ENCODE results near the gene NCSTN. TPM values are rescaled to one million over a fixed set of nuclear protein-coding genes. Genes with fewer than 3 reads are reported as not detected.
"Not testable (repeated sequence)": the region's sequence is repeated elsewhere in the genome, so short reads cannot be mapped to it uniquely, and the experiment has no call there.

NCSTN gene
- total RNA-seq, 2 donors from 2014 or later: 81.2 to 117 TPM

- no peak for DNase-seq (ENCODE audit: low spot score)
- no peak overlapping the region for H3K4me3 ChIP-seq
Observed at GRCh38 chr1:160375788-160376524, 32.8 kb downstream of the NCSTN start.

DNA sequence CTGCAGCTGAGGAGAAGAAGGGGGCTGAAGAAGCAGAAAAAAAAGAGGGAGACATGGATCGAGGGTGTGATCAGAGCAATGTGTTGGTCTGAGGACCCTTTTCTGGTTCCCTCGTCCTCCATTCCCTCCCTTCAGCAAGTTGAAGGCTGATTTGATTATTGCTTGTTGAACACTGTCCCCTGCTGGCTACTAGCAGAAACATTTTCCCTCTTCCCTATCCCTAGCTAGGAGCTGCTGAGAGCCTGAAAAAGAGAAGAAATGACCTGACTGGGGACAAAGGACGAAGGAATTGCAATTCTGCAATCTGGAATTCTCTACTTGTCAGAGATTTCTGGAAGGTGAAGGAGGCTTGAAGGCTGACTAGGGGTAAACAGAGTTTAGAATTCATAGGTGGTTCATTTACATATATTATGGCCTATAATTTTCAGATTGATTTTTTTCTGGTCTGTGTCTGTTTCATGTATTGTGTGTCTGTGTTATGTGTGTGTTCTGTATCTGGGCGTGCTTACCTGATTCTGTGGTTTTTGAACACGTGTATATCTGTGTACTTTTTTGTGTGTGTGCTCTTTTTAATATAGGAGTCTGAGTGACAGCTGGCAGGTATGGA, 33.4 kb downstream of the NCSTN start:
- Histone ChIP-seq H3K36me3 (no peaks in the 10 kb centered on the region), H3K27me3 (replicated peaks; ENCODE audit: insufficient read depth) (no peaks in the 10 kb centered on the region), H3K4me3 (no peak overlapping the region), H3K27ac (no peak overlapping the region), H3K9me3 (no peaks in the 10 kb centered on the region), H3K4me1 (replicated peaks) (peaks cover 4% of the 10 kb centered on the region)
- DNase-seq (ENCODE audit: low spot score): no peak
- intact Hi-C loops (cut with DNase I): loop anchor here (5.0 to 10.0 kb wide), 2 partner anchors 172 to 274 kb away; partner anchors contain the start of gene PEA15
- TF ChIP-seq POLR2AphosphoS5 (IDR thresholded peaks at IDR 0.05) (no peak), POLR2A (IDR thresholded peaks at IDR 0.05) (no peak)
- TF ChIP-seq, protein P1, sequence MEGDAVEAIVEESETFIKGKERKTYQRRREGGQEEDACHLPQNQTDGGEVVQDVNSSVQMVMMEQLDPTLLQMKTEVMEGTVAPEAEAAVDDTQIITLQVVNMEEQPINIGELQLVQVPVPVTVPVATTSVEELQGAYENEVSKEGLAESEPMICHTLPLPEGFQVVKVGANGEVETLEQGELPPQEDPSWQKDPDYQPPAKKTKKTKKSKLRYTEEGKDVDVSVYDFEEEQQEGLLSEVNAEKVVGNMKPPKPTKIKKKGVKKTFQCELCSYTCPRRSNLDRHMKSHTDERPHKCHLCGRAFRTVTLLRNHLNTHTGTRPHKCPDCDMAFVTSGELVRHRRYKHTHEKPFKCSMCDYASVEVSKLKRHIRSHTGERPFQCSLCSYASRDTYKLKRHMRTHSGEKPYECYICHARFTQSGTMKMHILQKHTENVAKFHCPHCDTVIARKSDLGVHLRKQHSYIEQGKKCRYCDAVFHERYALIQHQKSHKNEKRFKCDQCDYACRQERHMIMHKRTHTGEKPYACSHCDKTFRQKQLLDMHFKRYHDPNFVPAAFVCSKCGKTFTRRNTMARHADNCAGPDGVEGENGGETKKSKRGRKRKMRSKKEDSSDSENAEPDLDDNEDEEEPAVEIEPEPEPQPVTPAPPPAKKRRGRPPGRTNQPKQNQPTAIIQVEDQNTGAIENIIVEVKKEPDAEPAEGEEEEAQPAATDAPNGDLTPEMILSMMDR (IDR thresholded peaks at IDR 0.05): peak in 3 of 4 experiments; percentile 56 to 83 (median 81)
- 28% methylated on average over 5 of the region's 5 CpGs for WGBS

More at GRCh38 chr1:160375788-160376524, 32.8 kb downstream of the NCSTN start:
- Histone ChIP-seq H3K4me1 (replicated peaks) (peaks cover 4% of the 10 kb centered on the region), H3K27me3 (replicated peaks; ENCODE audit: insufficient read depth) (no peaks in the 10 kb centered on the region), H3K27ac (no peak overlapping the region), H3K36me3 (no peaks in the 10 kb centered on the region), H3K9me3 (no peaks in the 10 kb centered on the region)
- no peak for TF ChIP-seq POLR2AphosphoS5 (IDR thresholded peaks at IDR 0.05)
- TF ChIP-seq POLR2A (IDR thresholded peaks at IDR 0.05): no peak
- TF ChIP-seq, protein P1 (IDR thresholded peaks at IDR 0.05): no peak
- WGBS: 29% methylated on average over 9 of the region's 9 CpGs
- intact Hi-C loops (cut with DNase I): loop anchor here (5.0 to 10.0 kb wide), 2 partner anchors 171 to 274 kb away; partner anchors contain the start of gene PEA15

DNA sequence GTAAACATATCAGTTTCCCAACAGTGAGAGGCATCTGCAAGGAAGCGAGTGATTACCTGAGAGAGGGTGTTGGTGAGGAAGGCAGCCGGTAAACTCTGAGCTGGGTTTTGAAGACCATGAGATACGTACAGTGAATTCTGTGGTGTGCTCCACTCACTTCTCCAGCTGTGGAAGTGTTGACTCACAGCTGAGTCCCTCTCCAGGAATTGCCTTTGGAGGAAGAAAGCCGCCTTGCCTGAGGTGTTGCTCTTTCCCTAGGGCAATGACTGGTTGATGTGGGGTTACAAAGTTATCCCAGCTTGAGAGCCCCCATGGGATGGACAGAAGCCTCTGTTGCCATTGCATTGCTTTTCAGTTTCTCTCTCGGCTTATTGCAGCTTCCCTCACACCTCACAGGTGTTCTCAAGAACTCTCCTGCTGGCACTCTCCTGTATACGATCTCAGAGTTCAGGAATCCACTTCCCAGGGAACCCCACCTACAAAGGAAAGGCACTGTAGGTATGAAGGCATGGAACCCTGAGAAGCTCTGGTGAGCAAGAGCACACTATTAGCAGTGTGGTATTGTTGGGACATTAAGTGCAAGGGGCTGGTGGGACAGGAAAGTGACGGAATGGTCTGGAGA, 34.5 kb downstream of the NCSTN start:
- TF ChIP-seq POLR2A (IDR thresholded peaks at IDR 0.05) (no peak), POLR2AphosphoS5 (IDR thresholded peaks at IDR 0.05) (no peak)
- TF ChIP-seq, protein P1 (IDR thresholded peaks at IDR 0.05): no peak
- no peak overlapping the region for H3K4me3 ChIP-seq
- DNase-seq (ENCODE audit: low spot score): no peak
- peaks cover 4% of the 10 kb centered on the region for H3K4me1 ChIP-seq (replicated peaks)
- no peak overlapping the region for H3K27ac ChIP-seq
- H3K9me3 ChIP-seq: no peaks in the 10 kb centered on the region
- H3K27me3 ChIP-seq (replicated peaks; ENCODE audit: insufficient read depth): no peaks in the 10 kb centered on the region
- intact Hi-C loops (cut with DNase I): loop anchor here (5.0 to 10.0 kb wide), 2 partner anchors 173 to 275 kb away; partner anchors contain the start of gene PEA15
- no peaks in the 10 kb centered on the region for H3K36me3 ChIP-seq
- 66% methylated on average over 7 of the region's 7 CpGs for WGBS

- DNase-seq (ENCODE audit: low spot score); H3K4me1 ChIP-seq (replicated peaks); H3K27me3 ChIP-seq (replicated peaks; ENCODE audit: insufficient read depth); H3K9me3 ChIP-seq; intact Hi-C loops (cut with DNase I); H3K27ac ChIP-seq; H3K36me3 ChIP-seq; H3K4me3 ChIP-seq: not testable (repeated sequence)
- WGBS: 95% methylated on average over 2 of the region's 2 CpGs
Observed at GRCh38 chr1:160384812-160385211, 41.6 kb downstream of the NCSTN start.

DNA sequence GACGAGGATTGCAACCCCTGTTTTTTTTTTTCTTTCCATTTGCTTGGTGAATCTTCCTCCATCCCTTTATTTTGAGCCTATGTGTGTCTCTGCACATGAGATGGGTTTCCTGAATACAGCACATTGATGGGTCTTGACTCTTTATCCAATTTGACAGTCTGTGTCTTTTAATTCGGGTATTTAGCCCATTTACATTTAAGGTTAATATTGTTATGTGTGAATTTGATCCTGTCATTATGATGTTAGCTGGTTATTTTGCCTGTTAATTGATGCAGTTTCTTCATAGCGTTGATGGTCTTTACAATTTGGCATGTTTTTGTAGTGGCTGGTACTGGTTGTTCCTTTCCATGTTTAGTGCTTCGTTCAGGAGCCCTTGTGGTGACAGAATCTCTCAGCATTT, 45.2 kb downstream of the NCSTN start:
- 83% methylated on average over 4 of the region's 4 CpGs for WGBS
- intact Hi-C loops (cut with DNase I); H3K36me3 ChIP-seq: not testable (repeated sequence)

More for the DNA sequence above, 45.2 kb downstream of the NCSTN start:
- not testable (repeated sequence) for H3K27me3 ChIP-seq (replicated peaks; ENCODE audit: insufficient read depth); H3K9me3 ChIP-seq; H3K4me1 ChIP-seq (replicated peaks); H3K27ac ChIP-seq; H3K4me3 ChIP-seq; DNase-seq (ENCODE audit: low spot score)

Data from prostate gland (tissue), 2 donors.